Uterus (tissue), 2 donors: ENCODE measurements around the gene MED12.

Experiments used
- CTCF ChIP-seq, 4 experiments: fragments of 200-600 bp in 2 of 4; fragments of 450-650 bp in 2 of 4; sonication (generic) in 2 of 4; IDR thresholded peaks; one replicate each; pipeline ENCODE4 v1.5.1; 2016 to 2019; ENCODE audit warnings: antibody characterized with exemption in 4 of 4, mild to moderate bottlenecking in 2 of 4, moderate library complexity in 1 of 4
- POLR2A ChIP-seq, 2 donors: fragments of 450-650 bp; IDR thresholded peaks; one replicate each; pipeline ENCODE4 v1.6.1; 2016; ENCODE audit warnings: antibody characterized with exemption in 2 of 2, mild to moderate bottlenecking in 1 of 2, moderate library complexity in 1 of 2

DNA sequence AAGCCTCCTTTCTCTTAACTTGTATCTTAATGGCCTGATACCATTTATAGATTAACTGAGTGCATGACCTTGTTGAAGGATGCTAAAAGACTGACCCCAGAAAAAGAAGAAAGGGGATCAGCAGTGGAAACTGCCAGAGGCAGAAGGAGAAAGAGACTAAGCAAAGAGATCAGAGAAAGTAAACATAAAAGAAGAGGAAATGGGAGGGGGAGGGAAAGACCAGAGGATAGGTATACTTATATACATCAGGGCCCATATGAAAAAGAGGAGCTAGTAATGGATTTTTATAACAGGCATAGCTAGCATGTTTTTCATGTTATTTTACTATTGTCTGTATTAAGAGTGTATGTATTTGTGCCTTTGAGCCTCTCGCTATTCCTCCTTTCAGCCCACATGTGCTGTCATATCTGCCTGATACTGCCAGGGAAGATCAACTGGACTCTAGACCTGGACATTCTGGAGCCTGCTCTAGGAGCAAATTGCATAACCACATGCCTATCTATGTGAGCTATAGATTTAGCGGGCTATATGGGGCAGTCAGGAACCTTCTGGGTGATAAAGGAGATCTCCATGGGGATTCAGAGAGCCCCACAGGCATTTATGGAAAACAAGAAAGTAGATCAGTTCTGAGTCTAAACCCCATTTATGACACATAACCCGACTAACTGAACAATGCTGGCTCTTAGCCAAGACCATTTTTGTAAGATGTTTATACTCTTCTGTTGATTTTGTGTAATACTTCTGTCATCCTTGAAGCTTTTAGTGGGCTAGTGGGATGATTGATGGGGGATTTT, 36.9 kb upstream of the MED12 start:
- TF ChIP-seq CTCF (IDR thresholded peaks at IDR 0.05) = no peak
- TF ChIP-seq POLR2A (IDR thresholded peaks at IDR 0.05) = no peak
